ENCODE measurements around the gene KCNJ16.

KCNJ16 gene

GRCh38 chr17:70181866-70182265 is 106.8 kb downstream of the KCNJ16 start:
- in situ Hi-C loops (cut with MboI; ENCODE audit: low sequenced_read_pairs, unreplicated experiment) = no loop called here
- TF ChIP-seq, protein P1, sequence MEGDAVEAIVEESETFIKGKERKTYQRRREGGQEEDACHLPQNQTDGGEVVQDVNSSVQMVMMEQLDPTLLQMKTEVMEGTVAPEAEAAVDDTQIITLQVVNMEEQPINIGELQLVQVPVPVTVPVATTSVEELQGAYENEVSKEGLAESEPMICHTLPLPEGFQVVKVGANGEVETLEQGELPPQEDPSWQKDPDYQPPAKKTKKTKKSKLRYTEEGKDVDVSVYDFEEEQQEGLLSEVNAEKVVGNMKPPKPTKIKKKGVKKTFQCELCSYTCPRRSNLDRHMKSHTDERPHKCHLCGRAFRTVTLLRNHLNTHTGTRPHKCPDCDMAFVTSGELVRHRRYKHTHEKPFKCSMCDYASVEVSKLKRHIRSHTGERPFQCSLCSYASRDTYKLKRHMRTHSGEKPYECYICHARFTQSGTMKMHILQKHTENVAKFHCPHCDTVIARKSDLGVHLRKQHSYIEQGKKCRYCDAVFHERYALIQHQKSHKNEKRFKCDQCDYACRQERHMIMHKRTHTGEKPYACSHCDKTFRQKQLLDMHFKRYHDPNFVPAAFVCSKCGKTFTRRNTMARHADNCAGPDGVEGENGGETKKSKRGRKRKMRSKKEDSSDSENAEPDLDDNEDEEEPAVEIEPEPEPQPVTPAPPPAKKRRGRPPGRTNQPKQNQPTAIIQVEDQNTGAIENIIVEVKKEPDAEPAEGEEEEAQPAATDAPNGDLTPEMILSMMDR (IDR thresholded peaks at IDR 0.05; ENCODE audit: borderline replicate concordance, control extremely low read depth, extremely low read depth, insufficient read depth, missing control alignments) = no peak
- no peak for DNase-seq (ENCODE audit: low spot score)

GRCh38 chr17:70183508-70183907 is 108.5 kb downstream of the KCNJ16 start:
- TF ChIP-seq, protein P1 (IDR thresholded peaks at IDR 0.05; ENCODE audit: borderline replicate concordance, control extremely low read depth, extremely low read depth, insufficient read depth, missing control alignments) = no peak
- no peak for DNase-seq (ENCODE audit: low spot score)
- in situ Hi-C loops (cut with MboI; ENCODE audit: low sequenced_read_pairs, unreplicated experiment) = no loop called here

DNA sequence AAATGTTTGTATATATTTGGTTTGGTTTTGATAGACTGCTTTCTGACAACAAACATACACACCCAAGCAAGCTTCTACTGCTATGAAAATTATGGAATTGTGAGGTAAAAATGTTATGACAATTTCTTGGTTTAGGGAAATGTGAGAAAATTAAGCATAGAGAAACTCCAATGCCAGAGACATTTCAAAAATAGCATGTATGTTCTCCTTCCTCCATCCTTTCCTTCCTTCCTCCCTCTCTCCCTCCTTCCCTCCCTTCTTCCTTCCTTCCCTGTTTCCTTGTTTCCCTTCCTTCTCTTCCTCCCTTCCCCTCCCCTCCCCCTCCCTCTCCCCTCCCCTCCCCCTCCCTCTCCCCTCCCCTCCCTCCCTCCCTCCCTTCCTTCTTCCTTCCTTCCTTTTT is 109.2 kb downstream of the KCNJ16 start:
- DNase-seq (ENCODE audit: low spot score) = no peak
- in situ Hi-C loops (cut with MboI; ENCODE audit: low sequenced_read_pairs, unreplicated experiment) = no loop called here
- TF ChIP-seq, protein P1 (IDR thresholded peaks at IDR 0.05; ENCODE audit: borderline replicate concordance, control extremely low read depth, extremely low read depth, insufficient read depth, missing control alignments) = no peak

GRCh38 chr17:70184770-70185169 is 109.7 kb downstream of the KCNJ16 start:
- DNase-seq (ENCODE audit: low spot score) = no peak
- in situ Hi-C loops (cut with MboI; ENCODE audit: low sequenced_read_pairs, unreplicated experiment) = no loop called here
- TF ChIP-seq, protein P1 (IDR thresholded peaks at IDR 0.05; ENCODE audit: borderline replicate concordance, control extremely low read depth, extremely low read depth, insufficient read depth, missing control alignments) = no peak
